ENCODE results near the gene B4GALT3. TPM values are rescaled to one million over a fixed set of nuclear protein-coding genes. Genes with fewer than 3 reads are reported as not detected.

B4GALT3 gene
- total and polyA plus RNA-seq, 9 donors: 16.7 to 29.8 (median 23.3) TPM

DNA sequence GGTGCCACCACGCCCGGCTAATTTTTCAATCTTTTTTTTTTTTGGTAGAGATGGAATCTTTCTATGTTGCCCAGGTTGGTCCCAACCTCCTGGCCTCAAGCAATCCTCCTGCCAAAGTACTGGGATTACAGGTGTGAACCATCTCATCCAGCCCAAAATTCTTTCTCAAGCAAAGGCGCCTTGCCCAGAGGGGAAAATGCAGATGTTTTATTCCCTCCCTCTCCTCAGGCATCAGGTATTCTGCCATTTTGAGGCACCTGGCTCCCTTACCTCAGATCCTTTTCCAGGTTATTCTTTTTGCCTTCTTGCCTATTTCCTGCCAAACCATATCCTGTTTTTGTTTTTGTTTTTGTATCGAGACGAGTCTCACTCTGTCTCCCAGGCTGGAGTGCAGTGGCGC is 11.1 kb upstream of the B4GALT3 start:
- H3K36me3 ChIP-seq (ENCODE audit: control insufficient read depth, insufficient read depth, low read length): peaks cover 20% of the 10 kb centered on the region
- no peaks in the 10 kb centered on the region for H3K27me3 ChIP-seq (ENCODE audit: control insufficient read depth, insufficient read depth, low read length)
- no peak overlapping the region for H3K4me3 ChIP-seq (ENCODE audit: low read length)
- H3K9me3 ChIP-seq (replicated peaks; ENCODE audit: control insufficient read depth, low read depth, low read length): no peaks in the 10 kb centered on the region
- peaks cover 35% of the 10 kb centered on the region for H3K4me1 ChIP-seq (ENCODE audit: control insufficient read depth, insufficient read depth, low read length)
- WGBS (ENCODE audit: insufficient coverage): 50% methylated on average over 2 of the region's 6 CpGs
- no peak for DNase-seq
- H3K27ac ChIP-seq (ENCODE audit: low read length): no peak overlapping the region

DNA sequence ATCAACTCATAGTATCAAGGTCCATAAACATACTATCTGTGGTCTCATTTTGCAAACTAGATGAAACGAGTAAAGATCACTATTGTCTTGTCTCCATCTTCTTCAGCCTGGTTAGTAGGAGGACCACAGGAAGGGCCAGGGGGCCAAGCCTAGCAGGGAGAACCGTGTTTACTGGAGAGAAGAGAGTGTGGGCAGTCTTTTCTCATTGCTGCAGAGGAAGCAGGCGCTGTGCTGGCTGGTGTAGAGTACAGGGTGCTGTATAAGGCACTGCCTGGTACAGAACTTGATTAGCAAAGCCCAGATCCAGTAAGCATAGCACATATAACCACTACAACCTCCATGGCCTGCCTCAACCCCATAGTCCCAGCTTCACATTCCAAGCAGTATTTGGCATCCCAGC is 10.0 kb upstream of the B4GALT3 start:
- no peaks in the 10 kb centered on the region for H3K9me3 ChIP-seq (replicated peaks; ENCODE audit: control insufficient read depth, low read depth, low read length)
- DNase-seq: no peak
- peaks cover 13% of the 10 kb centered on the region for H3K36me3 ChIP-seq (ENCODE audit: control insufficient read depth, insufficient read depth, low read length)
- WGBS (ENCODE audit: insufficient coverage): no CpG with 5 or more reads among the region's 3 CpGs
- H3K27me3 ChIP-seq (ENCODE audit: control insufficient read depth, insufficient read depth, low read length): no peaks in the 10 kb centered on the region
- no peak overlapping the region for H3K4me3 ChIP-seq (ENCODE audit: low read length)
- peaks cover 28% of the 10 kb centered on the region for H3K4me1 ChIP-seq (ENCODE audit: control insufficient read depth, insufficient read depth, low read length)
- H3K27ac ChIP-seq (ENCODE audit: low read length): no peak overlapping the region

DNA sequence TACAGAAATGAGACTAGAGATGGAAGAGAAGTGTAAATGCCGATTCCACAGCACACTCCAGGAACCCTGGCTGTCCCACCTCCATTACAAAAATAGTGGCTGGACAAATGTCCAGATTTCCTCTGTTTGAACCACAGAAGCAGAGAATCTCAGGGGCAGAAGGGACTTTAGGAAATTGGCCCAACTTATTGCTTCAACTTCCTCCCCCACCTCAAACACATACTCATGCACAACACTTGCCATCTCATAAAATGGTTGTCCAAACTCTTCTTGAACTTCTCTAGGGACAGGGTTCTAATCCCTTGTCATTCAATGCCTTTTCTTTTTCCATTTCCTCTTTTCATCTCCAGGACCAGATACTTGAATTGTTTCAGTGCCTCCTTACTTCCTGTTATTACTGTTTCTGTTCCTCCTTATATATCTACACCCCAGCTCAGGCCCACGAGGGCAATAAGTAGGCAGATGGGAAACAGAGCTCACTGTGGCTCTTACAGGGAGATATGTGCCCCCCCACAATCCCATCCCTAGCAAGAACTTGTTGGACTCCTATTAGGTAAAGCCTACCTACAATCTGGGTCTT is 8.5 kb upstream of the B4GALT3 start:
- no CpG with 5 or more reads among the region's 2 CpGs for WGBS (ENCODE audit: insufficient coverage)
- no peak overlapping the region for H3K4me3 ChIP-seq (ENCODE audit: low read length)
- no peaks in the 10 kb centered on the region for H3K27me3 ChIP-seq (ENCODE audit: control insufficient read depth, insufficient read depth, low read length)
- H3K27ac ChIP-seq (ENCODE audit: low read length): peak overlapping the region; percentile 89
- peak; percentile 70 for DNase-seq
- H3K4me1 ChIP-seq (ENCODE audit: control insufficient read depth, insufficient read depth, low read length): peaks cover 26% of the 10 kb centered on the region
- no peaks in the 10 kb centered on the region for H3K9me3 ChIP-seq (replicated peaks; ENCODE audit: control insufficient read depth, low read depth, low read length)
- H3K36me3 ChIP-seq (ENCODE audit: control insufficient read depth, insufficient read depth, low read length): peaks cover under 1% of the 10 kb centered on the region

DNA sequence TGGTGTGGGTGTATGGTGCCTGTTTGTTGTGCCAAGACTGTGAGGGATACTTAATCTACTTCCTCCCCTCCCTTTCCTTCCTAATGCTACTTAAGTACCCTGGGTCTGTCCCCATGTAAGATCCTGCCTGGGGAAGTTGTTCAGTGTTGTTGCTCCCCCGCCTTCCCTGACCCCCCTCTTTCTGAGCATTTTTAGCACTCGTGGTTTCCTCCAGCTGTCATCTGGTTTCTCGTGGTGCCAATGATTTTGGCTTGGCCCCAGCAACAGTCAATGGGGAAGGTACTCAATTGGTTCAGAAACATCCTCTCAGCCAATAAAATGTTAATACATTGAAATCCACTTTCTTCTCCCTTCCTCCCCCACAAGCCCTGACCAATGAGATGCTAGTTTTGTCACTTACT is 8.0 kb upstream of the B4GALT3 start:
- H3K4me3 ChIP-seq (ENCODE audit: low read length): no peak overlapping the region
- peak overlapping the region; percentile 89 for H3K27ac ChIP-seq (ENCODE audit: low read length)

DNA sequence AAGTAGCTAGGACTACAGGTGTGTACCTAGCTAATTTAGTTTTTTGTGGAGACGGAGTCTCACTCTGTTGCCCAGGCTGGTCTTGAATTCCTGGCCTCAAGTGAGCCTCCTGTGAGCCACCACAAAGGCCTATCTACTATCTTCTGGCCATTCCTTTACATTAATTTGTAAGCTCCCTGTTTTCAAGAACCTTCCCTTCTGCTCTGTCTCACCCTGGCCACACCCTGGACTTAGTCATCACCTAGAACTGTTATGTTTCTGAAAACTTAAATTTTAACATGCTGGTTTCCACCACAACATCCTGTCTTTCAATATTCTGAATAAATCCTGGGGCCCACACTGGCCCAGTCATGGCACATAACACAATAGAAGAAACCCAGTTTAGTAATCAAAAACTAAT is 4.9 kb upstream of the B4GALT3 start:
- Histone ChIP-seq H3K27me3 (ENCODE audit: control insufficient read depth, insufficient read depth, low read length) (no peaks in the 10 kb centered on the region), H3K4me3 (ENCODE audit: low read length) (no peak overlapping the region), H3K27ac (ENCODE audit: low read length) (no peak overlapping the region), H3K9me3 (replicated peaks; ENCODE audit: control insufficient read depth, low read depth, low read length) (no peaks in the 10 kb centered on the region), H3K4me1 (ENCODE audit: control insufficient read depth, insufficient read depth, low read length) (peaks cover 26% of the 10 kb centered on the region), H3K36me3 (ENCODE audit: control insufficient read depth, insufficient read depth, low read length) (no peaks in the 10 kb centered on the region)
- DNase-seq: no peak
- WGBS (ENCODE audit: insufficient coverage): 100% methylated on average over 1 of the region's 1 CpG

More for the DNA sequence above, 8.0 kb upstream of the B4GALT3 start:
- Histone ChIP-seq H3K36me3 (ENCODE audit: control insufficient read depth, insufficient read depth, low read length) (no peaks in the 10 kb centered on the region), H3K4me1 (ENCODE audit: control insufficient read depth, insufficient read depth, low read length) (peaks cover 26% of the 10 kb centered on the region), H3K27me3 (ENCODE audit: control insufficient read depth, insufficient read depth, low read length) (no peaks in the 10 kb centered on the region), H3K9me3 (replicated peaks; ENCODE audit: control insufficient read depth, low read depth, low read length) (no peaks in the 10 kb centered on the region)
- 4% methylated on average over 3 of the region's 3 CpGs for WGBS (ENCODE audit: insufficient coverage)
- DNase-seq: peak; percentile 95

DNA sequence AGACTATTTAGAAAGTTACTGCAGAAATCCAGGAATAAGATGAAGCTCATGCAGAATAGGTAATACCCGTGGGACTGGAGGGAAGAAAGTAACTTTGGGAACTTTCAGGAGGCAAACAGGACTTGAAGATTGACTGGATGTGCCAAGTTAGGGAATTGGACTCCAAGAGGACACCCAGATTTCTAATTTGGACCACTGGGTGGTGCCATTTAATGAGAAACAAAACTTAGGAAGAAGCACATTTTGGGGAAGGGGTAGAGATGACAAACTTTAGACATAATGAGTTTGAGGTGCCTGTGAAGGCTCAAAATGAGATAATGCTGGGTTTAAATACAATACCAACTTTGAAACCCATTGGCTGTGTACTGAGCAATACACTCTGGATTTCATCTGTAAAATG is 3.3 kb upstream of the B4GALT3 start:
- WGBS (ENCODE audit: insufficient coverage): 58% methylated on average over 1 of the region's 1 CpG
- Histone ChIP-seq H3K4me1 (ENCODE audit: control insufficient read depth, insufficient read depth, low read length) (peaks cover 23% of the 10 kb centered on the region), H3K27ac (ENCODE audit: low read length) (no peak overlapping the region), H3K36me3 (ENCODE audit: control insufficient read depth, insufficient read depth, low read length) (peaks cover 6% of the 10 kb centered on the region), H3K9me3 (replicated peaks; ENCODE audit: control insufficient read depth, low read depth, low read length) (no peaks in the 10 kb centered on the region), H3K27me3 (ENCODE audit: control insufficient read depth, insufficient read depth, low read length) (no peaks in the 10 kb centered on the region), H3K4me3 (ENCODE audit: low read length) (no peak overlapping the region)
- no peak for DNase-seq

DNA sequence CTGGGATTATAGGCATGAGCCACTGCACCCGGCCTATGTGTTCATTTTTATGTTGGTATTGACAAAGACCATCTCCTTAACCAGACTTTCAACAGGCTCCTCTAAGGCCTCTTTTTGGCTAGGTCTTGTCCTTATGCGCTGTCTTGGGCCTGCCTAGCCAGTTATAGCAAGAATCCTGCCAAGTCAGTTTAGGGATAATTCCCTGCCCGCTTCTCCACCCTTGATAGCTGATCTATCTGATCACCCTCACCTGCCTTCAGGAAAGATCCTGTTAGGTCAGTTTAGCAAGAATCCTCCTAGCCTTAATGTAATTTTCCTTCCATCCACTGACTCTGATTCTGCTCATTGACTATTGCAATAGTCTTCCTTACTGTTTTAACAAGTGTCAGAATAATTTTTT is 2.4 kb upstream of the B4GALT3 start:
- no peaks in the 10 kb centered on the region for H3K27me3 ChIP-seq (ENCODE audit: control insufficient read depth, insufficient read depth, low read length)
- WGBS (ENCODE audit: insufficient coverage): 94% methylated on average over 2 of the region's 3 CpGs
- H3K4me3 ChIP-seq (ENCODE audit: low read length): no peak overlapping the region
- H3K9me3 ChIP-seq (replicated peaks; ENCODE audit: control insufficient read depth, low read depth, low read length): no peaks in the 10 kb centered on the region
- H3K36me3 ChIP-seq (ENCODE audit: control insufficient read depth, insufficient read depth, low read length): peaks cover 15% of the 10 kb centered on the region
- no peak overlapping the region for H3K27ac ChIP-seq (ENCODE audit: low read length)
- H3K4me1 ChIP-seq (ENCODE audit: control insufficient read depth, insufficient read depth, low read length): peaks cover 16% of the 10 kb centered on the region
- no peak for DNase-seq

DNA sequence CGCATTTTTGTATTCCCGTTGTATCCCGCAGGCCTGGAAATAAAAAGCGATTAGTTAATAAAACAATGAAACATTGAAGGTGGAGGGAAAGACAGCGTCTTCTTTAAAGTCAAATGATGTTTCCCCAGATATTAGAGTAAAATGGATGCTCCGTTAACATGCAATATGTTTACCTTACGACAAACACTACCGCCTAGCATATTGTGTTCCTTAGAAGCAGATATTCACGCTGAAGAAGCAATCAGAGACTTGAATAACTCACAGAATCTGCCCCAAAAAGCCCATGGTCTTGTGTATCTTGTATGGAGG is 583 bp upstream of the B4GALT3 start:
- H3K36me3 ChIP-seq (ENCODE audit: control insufficient read depth, insufficient read depth, low read length): peaks cover 29% of the 10 kb centered on the region
- WGBS (ENCODE audit: insufficient coverage): no CpG with 5 or more reads among the region's 9 CpGs
- H3K4me3 ChIP-seq (ENCODE audit: low read length): peak overlapping the region; percentile 96
- DNase-seq: no peak
- peaks cover 22% of the 10 kb centered on the region for H3K4me1 ChIP-seq (ENCODE audit: control insufficient read depth, insufficient read depth, low read length)
- H3K9me3 ChIP-seq (replicated peaks; ENCODE audit: control insufficient read depth, low read depth, low read length): no peaks in the 10 kb centered on the region
- H3K27ac ChIP-seq (ENCODE audit: low read length): peak overlapping the region; percentile 86
- H3K27me3 ChIP-seq (ENCODE audit: control insufficient read depth, insufficient read depth, low read length): no peaks in the 10 kb centered on the region

DNA sequence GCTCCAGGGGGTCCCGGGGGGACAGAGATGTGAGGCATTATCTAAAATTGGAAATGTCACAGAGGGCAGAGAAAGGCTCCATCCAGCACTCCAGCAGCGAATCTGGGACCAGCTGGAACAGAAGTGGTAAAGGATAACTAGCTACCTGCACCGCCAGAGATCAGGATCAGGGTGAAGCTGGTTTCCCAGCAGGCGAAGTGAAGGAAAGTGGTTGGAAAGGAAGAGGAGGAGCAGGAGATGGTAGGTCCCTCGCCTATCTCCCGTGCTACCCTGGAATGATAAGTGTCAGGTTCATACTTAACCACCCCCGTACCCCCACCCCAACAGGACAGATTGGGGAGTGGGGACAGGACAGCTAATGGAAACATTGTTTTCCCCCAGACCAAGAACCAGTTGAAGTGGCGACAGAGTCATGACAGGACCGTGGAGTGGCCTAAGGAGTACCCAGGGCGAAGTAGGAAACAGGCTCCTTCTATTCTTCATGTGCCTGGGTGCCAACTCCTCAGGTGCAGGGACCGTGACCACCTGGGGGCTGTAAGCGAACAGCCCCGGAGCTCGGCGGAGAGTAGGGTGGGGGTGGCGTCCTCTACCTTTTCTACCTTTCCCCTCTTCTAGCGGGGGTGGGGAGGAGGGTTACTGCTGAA is 717 bp downstream of the B4GALT3 start:
- Histone ChIP-seq H3K4me1 (ENCODE audit: control insufficient read depth, insufficient read depth, low read length) (peaks cover 25% of the 10 kb centered on the region), H3K27me3 (ENCODE audit: control insufficient read depth, insufficient read depth, low read length) (no peaks in the 10 kb centered on the region), H3K27ac (ENCODE audit: low read length) (peak overlapping the region; percentile 85), H3K36me3 (ENCODE audit: control insufficient read depth, insufficient read depth, low read length) (peaks cover 41% of the 10 kb centered on the region), H3K4me3 (ENCODE audit: low read length) (peak overlapping the region; percentile 96), H3K9me3 (replicated peaks; ENCODE audit: control insufficient read depth, low read depth, low read length) (no peaks in the 10 kb centered on the region)
- WGBS (ENCODE audit: insufficient coverage): 35% methylated on average over 5 of the region's 17 CpGs
- DNase-seq: no peak

DNA sequence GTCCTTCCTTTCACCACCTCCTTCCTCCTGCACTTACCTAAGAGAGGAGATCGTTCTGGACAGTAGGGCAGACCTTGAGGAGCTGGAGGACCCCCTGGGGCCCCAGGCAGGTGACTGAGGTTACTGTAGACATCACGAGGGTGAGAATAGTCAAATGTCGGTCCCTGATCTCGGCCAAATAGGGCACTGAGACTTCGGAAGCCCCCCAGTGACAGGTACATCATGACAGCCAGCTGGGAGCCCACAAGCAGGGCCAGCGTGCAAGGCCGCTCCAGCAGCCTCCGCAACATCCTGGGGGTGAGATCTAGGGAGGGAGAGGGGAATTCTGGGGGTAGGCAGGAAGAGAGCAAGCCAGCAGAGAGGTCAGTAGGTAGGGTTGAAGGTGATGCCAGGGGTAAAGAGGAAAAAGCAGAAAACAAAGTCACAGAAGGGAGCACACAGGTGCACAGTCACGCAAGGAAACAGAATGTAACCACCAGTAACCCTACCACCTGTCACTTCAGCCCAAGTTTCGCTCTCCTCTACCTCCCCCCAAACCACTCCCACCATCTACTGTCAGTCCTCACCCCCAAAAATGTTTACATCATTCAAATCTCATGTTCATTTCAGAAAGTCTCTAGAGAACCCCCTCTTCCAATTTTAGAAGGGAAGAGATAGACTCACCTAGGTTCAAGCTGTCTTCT is 1.4 kb downstream of the B4GALT3 start:
- H3K27ac ChIP-seq (ENCODE audit: low read length): no peak overlapping the region
- no peak for DNase-seq
- 93% methylated on average over 8 of the region's 10 CpGs for WGBS (ENCODE audit: insufficient coverage)
- H3K36me3 ChIP-seq (ENCODE audit: control insufficient read depth, insufficient read depth, low read length): peaks cover 48% of the 10 kb centered on the region
- H3K27me3 ChIP-seq (ENCODE audit: control insufficient read depth, insufficient read depth, low read length): no peaks in the 10 kb centered on the region
- peaks cover 25% of the 10 kb centered on the region for H3K4me1 ChIP-seq (ENCODE audit: control insufficient read depth, insufficient read depth, low read length)
- no peaks in the 10 kb centered on the region for H3K9me3 ChIP-seq (replicated peaks; ENCODE audit: control insufficient read depth, low read depth, low read length)
- H3K4me3 ChIP-seq (ENCODE audit: low read length): peak overlapping the region; percentile 96
